Measurements from ENCODE around the gene MPRIP.
"Not testable (repeated sequence)": the region's sequence is repeated elsewhere in the genome, so short reads cannot be mapped to it uniquely, and the experiment has no call there.

The MPRIP gene

GRCh38 chr17:17001874-17002520 lies 40.3 kb upstream of the MPRIP start:
- peak; percentile 96 for TF ChIP-seq CTCF (IDR thresholded peaks at IDR 0.05; ENCODE audit: low read depth, low read length)
- DNase-seq (ENCODE audit: extremely low read depth, low read depth) = peak; percentile 11

- DNase-seq (ENCODE audit: extremely low read depth, low read depth) = not testable (repeated sequence)
Observed at GRCh38 chr17:17002731-17003715, 39.2 kb upstream of the MPRIP start.

GRCh38 chr17:17004251-17004996 lies 37.8 kb upstream of the MPRIP start:
- DNase-seq (ENCODE audit: extremely low read depth, low read depth) = no peak
- no peak for TF ChIP-seq CTCF (IDR thresholded peaks at IDR 0.05; ENCODE audit: low read depth, low read length)

GRCh38 chr17:17004997-17005614 lies 37.2 kb upstream of the MPRIP start:
- not testable (repeated sequence) for DNase-seq (ENCODE audit: extremely low read depth, low read depth)

- not testable (repeated sequence) for DNase-seq (ENCODE audit: extremely low read depth, low read depth)
Observed at GRCh38 chr17:17007891-17008290, 34.4 kb upstream of the MPRIP start.

GRCh38 chr17:17008621-17009397 lies 33.4 kb upstream of the MPRIP start:
- not testable (repeated sequence) for DNase-seq (ENCODE audit: extremely low read depth, low read depth)

GRCh38 chr17:17009972-17010371 lies 32.3 kb upstream of the MPRIP start:
- peak; percentile 8; the same call in 1 of the 2 replicates for TF ChIP-seq CTCF (IDR thresholded peaks at IDR 0.05; ENCODE audit: low read depth, low read length)
- DNase-seq (ENCODE audit: extremely low read depth, low read depth) = not testable (repeated sequence)

GRCh38 chr17:17010545-17011034 lies 31.7 kb upstream of the MPRIP start:
- not testable (repeated sequence) for DNase-seq (ENCODE audit: extremely low read depth, low read depth)

- DNase-seq (ENCODE audit: extremely low read depth, low read depth) = peak; percentile 47
Observed at GRCh38 chr17:17011043-17011907, 31.0 kb upstream of the MPRIP start.

GRCh38 chr17:17013828-17014747 lies 28.2 kb upstream of the MPRIP start:
- not testable (repeated sequence) for DNase-seq (ENCODE audit: extremely low read depth, low read depth)

GRCh38 chr17:17014748-17015124 lies 27.5 kb upstream of the MPRIP start:
- not testable (repeated sequence) for DNase-seq (ENCODE audit: extremely low read depth, low read depth)

Data from AG09319 (cell line).